A673 (cell line): Measurements from ENCODE around the gene TMEM236. TPM values are rescaled to one million over a fixed set of nuclear protein-coding genes. Genes with fewer than 3 reads are reported as not detected.
A peak's percentile ranks its signal among the peaks of the same experiment; 100 is the strongest.

Experiments
- BruUV-seq: library from RNA; stranded (reverse); fragments of 400-500 nt; replicated peaks from 2 replicates; lab custom pipeline; 2021; lab: Mats Ljungman, UMichigan
- CTCF ChIA-PET: fragments of 300-600 bp; sonication (Branson Sonifier 250); formaldehyde crosslinking; loops from one replicate; lab custom pipeline; 2022; ENCODE audit warnings: antibody characterized with exemption; lab: Charles Lee
- POLR2A ChIA-PET: fragments of 300-600 bp; sonication (Branson Sonifier 250); formaldehyde crosslinking; loops from one replicate; lab custom pipeline; 2022; ENCODE audit warnings: antibody characterized with exemption; ENCODE audit not compliant: low non-redundant PET; lab: Charles Lee
- DNase-seq: peaks from one replicate; pipeline ENCODE4 v3.0.0-alpha.2; 2015; ENCODE audit warnings: low spot score
- H3K27ac ChIP-seq: fragments of 200-600 bp; sonication (generic); 2 replicates; pipeline ENCODE4 v1.5.1; 2016; ENCODE audit warnings: mixed run types, low read depth, mild to moderate bottlenecking, mixed read lengths, antibody characterized with exemption, low read length; ENCODE audit not compliant: poor library complexity, severe bottlenecking
- H3K27me3 ChIP-seq: fragments of 200-600 bp; sonication (generic); replicated peaks from 2 replicates; pipeline ENCODE4 v1.6.1; 2017; ENCODE audit warnings: mixed run types, low read depth, mild to moderate bottlenecking, mixed read lengths, antibody characterized with exemption, low read length; ENCODE audit not compliant: insufficient read depth, poor library complexity
- H3K36me3 ChIP-seq: fragments of 200-600 bp; sonication (generic); 2 replicates; pipeline ENCODE4 v1.6.1; 2016; ENCODE audit warnings: mixed run types, mild to moderate bottlenecking, mixed read lengths, antibody characterized with exemption, low read length; ENCODE audit not compliant: insufficient read depth, poor library complexity, severe bottlenecking
- H3K4me1 ChIP-seq: fragments of 200-600 bp; sonication (generic); 2 replicates; pipeline ENCODE4 v1.6.1; 2017; ENCODE audit warnings: mixed run types, mild to moderate bottlenecking, mixed read lengths, antibody characterized with exemption, low read length; ENCODE audit not compliant: insufficient read depth, poor library complexity, severe bottlenecking
- H3K4me3 ChIP-seq: fragments of 200-600 bp; sonication (generic); 2 replicates; pipeline ENCODE4 v1.5.1; 2016; ENCODE audit warnings: low read depth, mixed run types, mild to moderate bottlenecking, mixed read lengths, low read length; ENCODE audit not compliant: poor library complexity, severe bottlenecking
- H3K9me3 ChIP-seq: fragments of 200-600 bp; sonication (generic); 2 replicates; pipeline ENCODE4 v1.6.1; 2016; ENCODE audit warnings: mixed run types, low read depth, mild to moderate bottlenecking, mixed read lengths, antibody characterized with exemption, low read length; ENCODE audit not compliant: poor library complexity, severe bottlenecking
- EZH2 ChIP-seq: fragments of 200-600 bp; sonication (generic); IDR thresholded peaks from 2 replicates; pipeline ENCODE4 v1.6.1; 2017; ENCODE audit warnings: borderline replicate concordance, low read depth, mild to moderate bottlenecking, mixed read lengths, antibody characterized with exemption, low read length; ENCODE audit not compliant: poor library complexity, severe bottlenecking
- intact Hi-C: fragments of 100-400 bp; cut with micrococcal nuclease; formaldehyde crosslinking; loops from one replicate; pipeline ENCODE4 v1.10.0; 2022; ENCODE audit not compliant: unreplicated experiment
- total RNA-seq: library from RNA; stranded (reverse); gene quantifications from 2 replicates; pipeline ENCODE4 v1.2.3, GENCODE V29; 2021
- TF ChIP-seq, protein P1 (sequence below): fragments of 300-800, 200-600 bp; sonication (generic); conservative IDR thresholded peaks from 2 replicates; pipeline ENCODE4 v1.5.1; 2017; ENCODE audit warnings: low read depth, mild to moderate bottlenecking, antibody characterized with exemption, low read length, moderate library complexity, mixed read lengths

Gene TMEM236
- total RNA-seq, 1 experiment from 2014 or later = 0.06 TPM

- no peaks in the 10 kb centered on the region for H3K36me3 ChIP-seq
- DNase-seq = no peak
- TF ChIP-seq, protein P1, sequence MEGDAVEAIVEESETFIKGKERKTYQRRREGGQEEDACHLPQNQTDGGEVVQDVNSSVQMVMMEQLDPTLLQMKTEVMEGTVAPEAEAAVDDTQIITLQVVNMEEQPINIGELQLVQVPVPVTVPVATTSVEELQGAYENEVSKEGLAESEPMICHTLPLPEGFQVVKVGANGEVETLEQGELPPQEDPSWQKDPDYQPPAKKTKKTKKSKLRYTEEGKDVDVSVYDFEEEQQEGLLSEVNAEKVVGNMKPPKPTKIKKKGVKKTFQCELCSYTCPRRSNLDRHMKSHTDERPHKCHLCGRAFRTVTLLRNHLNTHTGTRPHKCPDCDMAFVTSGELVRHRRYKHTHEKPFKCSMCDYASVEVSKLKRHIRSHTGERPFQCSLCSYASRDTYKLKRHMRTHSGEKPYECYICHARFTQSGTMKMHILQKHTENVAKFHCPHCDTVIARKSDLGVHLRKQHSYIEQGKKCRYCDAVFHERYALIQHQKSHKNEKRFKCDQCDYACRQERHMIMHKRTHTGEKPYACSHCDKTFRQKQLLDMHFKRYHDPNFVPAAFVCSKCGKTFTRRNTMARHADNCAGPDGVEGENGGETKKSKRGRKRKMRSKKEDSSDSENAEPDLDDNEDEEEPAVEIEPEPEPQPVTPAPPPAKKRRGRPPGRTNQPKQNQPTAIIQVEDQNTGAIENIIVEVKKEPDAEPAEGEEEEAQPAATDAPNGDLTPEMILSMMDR = no peak
- no peak for TF ChIP-seq EZH2
- H3K4me3 ChIP-seq = no peak overlapping the region
- H3K9me3 ChIP-seq = no peaks in the 10 kb centered on the region
- ChIA-PET CTCF (no interaction called here), POLR2A (no interaction called here)
- intact Hi-C loops = no loop called here
- H3K27me3 ChIP-seq = no peaks in the 10 kb centered on the region
- H3K27ac ChIP-seq = no peak overlapping the region
- BruUV-seq = no TSS peak
- peaks cover 34% of the 10 kb centered on the region for H3K4me1 ChIP-seq
Observed at GRCh38 chr10:17785276-17785930, 33.4 kb downstream of the TMEM236 start.

DNA sequence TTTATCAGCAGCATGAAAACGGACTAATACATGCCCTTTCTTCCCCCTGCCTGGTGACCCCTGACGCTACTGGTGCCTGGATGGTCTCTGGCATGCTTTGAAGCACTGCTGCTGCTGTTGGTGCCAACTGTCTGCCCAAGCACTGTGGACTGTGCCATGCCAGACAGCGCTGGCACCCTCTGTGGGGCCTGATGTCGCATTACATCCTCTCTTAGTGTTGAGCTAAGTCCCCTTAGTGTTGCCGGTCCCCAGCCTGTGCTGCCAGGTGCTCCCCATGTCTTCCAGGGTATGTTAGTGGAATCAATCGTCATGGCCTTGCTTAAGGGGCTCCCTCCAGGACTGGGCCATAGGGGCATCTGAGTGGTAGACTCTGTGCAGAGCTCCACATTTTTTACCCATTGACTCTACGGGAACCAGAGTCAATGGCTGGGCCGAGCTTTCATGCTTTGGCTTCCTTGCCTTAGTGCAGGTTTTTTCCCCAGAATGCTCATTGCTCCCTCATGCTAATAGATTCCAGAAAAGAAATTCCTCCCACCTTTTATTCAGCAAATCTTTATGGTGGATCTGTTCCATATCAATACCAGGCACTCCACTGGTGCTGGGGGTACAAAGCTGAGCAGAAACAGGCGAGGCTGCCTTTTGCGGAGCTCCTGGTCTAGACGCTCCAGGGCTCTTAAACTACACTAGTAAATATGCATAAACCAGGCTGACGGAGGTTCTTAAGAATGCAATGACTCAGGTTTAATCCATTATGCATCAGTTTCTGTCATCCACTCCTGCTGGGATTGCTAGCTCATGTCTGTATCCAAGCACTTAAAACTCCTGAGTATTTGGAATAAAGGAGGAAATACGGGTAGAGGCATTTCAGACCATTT is 35.3 kb downstream of the TMEM236 start:
- ChIA-PET POLR2A (no interaction called here), CTCF (no interaction called here)
- no peaks in the 10 kb centered on the region for H3K27me3 ChIP-seq
- H3K27ac ChIP-seq = no peak overlapping the region
- peaks cover 29% of the 10 kb centered on the region for H3K4me1 ChIP-seq
- no TSS peak for BruUV-seq
- TF ChIP-seq, protein P1 = no peak
- TF ChIP-seq EZH2 = no peak
- peak; percentile 96 for DNase-seq
- intact Hi-C loops = no loop called here
- no peak overlapping the region for H3K4me3 ChIP-seq
- no peaks in the 10 kb centered on the region for H3K9me3 ChIP-seq
- no peaks in the 10 kb centered on the region for H3K36me3 ChIP-seq

DNA sequence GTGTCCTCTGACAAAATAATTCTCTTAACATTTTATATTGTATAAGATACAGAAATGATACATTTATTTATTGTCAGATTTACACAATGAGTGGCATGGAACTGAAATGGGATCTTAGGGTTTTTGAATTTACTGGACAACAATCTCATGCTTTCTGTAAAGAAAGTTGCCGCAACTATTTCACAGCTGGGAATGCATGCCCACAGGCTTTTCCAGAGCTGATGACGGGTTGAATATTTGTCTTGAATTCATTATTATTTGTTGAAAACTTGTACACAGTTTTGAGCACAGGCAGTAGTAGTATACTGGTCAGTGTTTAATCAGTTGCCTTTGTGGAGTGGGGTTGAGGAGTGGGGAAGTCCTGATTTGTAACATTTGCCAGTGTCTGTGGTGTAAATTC is 36.6 kb downstream of the TMEM236 start:
- Histone ChIP-seq H3K4me3 (no peak overlapping the region), H3K36me3 (no peaks in the 10 kb centered on the region), H3K27me3 (no peaks in the 10 kb centered on the region), H3K4me1 (peaks cover 28% of the 10 kb centered on the region), H3K27ac (no peak overlapping the region), H3K9me3 (no peaks in the 10 kb centered on the region)
- no peak for DNase-seq
- ChIA-PET CTCF (no interaction called here), POLR2A (interaction anchor here (0.6 kb wide), 1 partner anchor 11 kb away, joined by 3 read pairs; no protein-coding TSS in a partner anchor)
- intact Hi-C loops = no loop called here
- BruUV-seq = no TSS peak
- TF ChIP-seq EZH2 = no peak
- TF ChIP-seq, protein P1 = no peak
